ENCODE results near the gene PANK4.
"Not testable (repeated sequence)": the region's sequence is repeated elsewhere in the genome, so short reads cannot be mapped to it uniquely, and the experiment has no call there.

Gene PANK4

DNA sequence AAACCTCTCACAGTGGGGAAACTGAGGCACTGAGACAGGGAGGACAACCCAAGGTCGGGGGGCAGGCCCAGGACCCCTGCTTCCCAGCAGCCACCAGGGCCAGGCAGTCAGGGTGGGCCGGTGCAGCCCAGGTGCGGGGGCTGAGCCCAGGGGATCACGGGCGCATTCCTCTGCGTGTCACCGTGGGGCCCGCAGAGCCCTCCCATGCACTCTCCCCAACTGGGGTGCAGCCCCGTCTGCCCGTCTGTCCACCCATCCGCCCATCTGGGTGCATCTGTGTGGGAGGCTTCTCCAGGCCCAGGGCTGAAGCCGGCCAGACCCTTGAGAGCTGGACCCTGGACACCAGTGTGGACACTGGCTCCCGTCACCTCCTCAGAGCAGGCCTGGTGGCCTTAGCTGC, 53.2 kb downstream of the PANK4 start:
- DNase-seq, result no peak

DNA sequence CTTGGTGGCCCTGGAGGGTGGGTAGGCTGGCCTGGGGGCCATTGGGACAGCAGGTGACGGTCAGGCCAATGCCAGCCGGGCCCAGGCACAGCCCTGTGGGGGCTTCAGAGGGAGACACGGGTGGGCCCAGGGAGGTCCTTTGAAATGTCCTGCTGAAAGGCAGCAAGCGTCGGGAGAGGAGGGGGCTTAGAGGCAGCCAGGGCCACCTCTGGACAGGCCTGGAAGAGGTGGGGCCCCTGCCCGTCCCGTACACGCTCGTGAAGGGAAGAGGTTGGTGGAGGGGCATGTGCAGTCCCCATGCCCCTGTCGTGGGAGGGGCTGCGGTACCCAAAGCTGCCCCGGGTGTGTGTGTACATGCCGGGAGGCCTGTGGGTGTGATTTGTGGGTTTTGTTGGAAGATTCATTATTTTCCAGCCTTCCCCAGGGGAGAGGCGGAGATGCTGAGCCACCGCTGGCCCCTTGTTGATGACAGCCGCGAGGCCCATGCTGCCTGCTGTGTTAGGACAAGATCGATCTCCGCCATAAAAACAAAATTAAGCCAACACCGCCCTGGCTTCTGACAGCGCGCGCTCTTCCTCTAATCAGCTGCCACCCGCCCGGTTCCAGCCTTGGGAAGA, 53.7 kb downstream of the PANK4 start:
- DNase-seq, result no peak

DNA sequence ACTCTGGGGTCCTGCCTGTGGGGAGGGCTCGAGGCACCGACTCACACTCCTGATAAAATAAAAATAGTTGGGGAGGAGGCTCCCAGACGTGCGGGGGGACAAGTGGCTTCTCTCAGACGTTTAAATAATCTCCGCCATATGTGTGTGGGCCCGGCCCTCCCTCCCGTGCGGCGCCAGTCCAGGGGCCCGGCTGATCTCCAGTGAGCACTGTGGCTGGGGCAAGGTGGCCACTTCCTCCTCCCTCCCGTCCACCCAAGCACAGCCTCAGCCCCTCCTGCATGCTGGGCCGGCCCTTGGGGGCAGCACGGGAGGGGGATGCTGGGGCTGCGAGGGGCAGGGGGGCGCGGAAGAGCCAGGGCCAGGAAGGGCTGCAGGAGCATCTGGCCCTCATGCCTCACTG, 54.3 kb downstream of the PANK4 start:
- DNase-seq, result no peak

DNA sequence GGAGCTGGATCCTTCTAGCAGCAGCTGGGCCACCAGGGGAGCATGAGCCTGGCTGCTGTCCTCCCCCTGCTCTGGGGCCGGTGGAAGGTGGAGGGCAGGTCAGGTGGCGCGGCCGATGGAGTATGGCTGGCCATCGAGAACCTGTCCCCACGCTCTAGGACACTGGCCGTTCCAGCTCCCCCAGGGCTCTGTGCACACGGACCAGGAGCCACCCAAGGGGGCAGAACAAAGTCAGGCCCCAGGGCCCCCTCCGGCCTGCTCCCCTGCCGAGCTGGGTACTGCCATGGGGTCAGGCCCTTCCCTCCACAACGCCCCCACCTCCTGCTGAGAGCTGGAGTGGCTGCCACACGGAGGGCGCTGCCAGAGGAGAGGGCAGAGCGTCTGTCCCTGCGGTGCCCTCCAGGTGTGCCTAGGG, 54.8 kb downstream of the PANK4 start:
- no peak for DNase-seq

DNA sequence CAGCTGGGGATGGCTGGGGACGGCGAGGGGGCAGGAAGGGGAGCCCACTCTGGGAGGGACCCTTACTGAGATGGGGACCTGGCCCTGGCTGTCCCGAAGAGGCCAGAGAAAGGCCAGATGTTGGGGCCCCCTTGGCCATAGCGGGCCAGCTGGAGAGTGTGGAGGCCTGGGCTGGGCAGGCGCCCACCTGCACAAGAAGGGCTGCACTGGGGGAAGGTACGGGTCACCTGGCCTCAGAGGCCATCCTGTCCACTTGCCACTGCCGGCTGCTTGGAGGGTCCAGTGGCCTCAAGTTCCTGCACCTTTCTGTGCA, 55.3 kb downstream of the PANK4 start:
- DNase-seq, result no peak

DNA sequence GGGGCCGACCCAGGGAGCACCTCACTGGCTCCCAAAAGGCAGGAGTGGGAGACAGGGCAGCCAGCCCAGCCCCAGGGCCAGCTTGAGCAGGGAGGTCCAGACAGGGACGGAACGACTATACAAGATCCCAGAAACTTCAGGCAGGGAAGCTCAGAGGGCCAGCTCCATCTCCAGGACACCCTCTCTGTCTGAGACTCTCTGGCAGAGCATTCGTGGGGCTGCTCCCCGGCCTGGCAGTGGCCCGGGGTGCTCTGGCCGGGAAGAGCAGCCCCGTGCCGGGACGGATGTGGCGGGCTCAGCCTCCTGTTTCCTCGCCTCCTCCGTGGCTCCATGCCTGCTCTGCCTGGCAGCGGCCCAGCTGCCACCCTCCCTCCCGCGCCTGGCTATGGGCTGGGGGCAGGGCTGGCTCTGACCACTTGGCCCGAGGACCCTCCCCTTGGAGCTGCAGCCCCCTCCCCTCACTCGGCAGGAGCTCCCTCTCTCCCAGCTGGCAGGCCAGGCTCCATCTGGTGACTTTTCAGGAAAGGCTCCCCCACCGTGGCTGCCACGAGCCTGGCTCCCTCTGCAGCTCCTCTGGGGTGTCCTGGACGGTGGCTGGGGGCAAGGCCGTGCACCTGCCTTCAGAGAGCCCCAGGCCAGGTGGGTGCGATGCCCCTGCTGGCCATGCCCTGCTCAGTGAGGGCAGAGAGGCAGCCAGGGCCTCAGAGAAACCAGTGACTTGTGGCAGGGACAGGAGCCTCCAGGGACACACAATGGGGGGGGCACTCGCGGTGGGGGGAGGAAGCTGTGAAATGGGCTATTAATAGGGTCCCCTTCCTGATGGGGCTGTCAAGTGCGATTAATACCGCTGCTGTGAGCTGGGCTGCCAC, 55.9 kb downstream of the PANK4 start:
- no peak for DNase-seq

DNA sequence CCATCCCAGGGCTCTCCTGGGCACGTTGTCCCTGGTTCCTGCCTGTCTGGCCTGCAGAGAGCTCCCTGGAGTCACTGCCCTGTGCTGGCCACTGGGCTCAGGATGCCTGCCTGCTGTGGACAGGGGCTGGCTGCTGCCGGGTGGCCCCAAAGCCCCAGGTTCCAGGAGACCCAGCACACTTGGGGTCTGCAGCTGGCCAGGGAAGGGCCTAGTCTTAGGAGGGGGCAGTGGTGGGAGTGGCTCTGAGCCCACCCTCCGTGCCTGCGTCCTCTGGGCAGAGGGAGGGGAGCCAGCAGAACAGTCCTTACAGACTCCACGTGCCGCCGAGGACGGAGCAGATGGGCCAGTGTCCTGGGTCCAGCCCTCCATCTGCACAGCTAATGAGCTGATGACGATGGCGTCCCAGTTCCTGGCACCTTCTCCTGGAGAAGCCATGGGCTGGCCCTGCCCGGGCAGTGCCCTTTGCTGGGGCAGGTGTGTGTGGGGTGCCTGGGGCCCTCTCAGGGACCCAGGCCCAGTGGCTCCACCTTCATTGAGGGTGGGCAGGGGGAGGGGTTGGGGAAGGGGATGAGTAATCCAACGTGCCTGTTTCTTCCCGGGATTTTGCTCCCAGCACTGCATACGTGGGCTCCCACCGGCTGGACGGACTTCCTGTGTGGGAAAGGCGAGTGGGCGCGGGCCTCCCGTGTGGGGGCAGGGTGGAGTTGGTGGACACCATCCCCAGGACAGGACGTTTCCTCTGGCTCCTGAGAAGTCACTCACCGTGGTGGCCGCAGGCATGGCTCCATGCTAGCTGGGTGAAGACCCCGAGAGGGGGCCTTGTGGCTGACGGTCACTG, 57.1 kb downstream of the PANK4 start:
- no peak for DNase-seq

DNA sequence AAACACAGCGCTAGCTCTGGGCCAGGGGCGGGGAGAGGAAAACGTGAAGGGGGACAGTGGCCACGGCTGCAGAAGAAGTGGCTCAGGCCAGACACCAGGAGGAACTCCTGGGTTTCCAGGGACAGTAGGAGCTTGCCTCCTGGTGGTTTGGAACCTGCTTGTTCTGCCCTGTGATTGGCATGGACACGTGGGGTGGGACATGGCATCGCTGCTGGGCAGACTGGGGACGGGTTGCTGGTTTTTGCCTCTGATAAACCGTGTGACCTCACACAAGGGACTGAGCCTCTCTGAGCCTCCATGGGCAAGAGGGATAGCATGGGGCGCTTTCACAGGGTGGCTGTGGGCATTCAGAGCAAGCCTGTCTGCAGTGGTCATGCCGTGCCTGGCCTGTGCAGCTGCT, 57.9 kb downstream of the PANK4 start:
- DNase-seq, result no peak

DNA sequence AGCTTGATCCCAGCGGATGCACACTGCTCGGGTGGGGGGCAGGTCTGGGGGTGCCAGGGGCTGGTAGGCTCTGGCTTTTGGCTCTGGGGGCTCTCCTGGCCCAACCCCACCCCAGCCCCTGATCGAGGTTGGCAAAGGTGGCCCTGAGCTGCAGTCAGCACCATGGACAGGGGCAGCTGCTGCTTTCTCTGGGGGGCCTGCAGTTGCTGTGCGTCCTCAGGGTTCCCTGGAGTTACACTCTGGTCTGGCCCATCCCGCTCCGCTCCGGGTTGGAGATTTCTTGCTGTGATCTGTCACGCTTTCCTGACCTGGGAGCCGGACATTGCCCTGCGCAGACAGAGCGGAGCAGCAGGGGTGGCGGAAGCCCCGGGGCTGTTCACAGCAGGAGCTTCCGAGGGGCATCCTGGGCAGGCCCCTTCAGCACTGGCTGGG, 58.3 kb downstream of the PANK4 start:
- no peak for DNase-seq

DNA sequence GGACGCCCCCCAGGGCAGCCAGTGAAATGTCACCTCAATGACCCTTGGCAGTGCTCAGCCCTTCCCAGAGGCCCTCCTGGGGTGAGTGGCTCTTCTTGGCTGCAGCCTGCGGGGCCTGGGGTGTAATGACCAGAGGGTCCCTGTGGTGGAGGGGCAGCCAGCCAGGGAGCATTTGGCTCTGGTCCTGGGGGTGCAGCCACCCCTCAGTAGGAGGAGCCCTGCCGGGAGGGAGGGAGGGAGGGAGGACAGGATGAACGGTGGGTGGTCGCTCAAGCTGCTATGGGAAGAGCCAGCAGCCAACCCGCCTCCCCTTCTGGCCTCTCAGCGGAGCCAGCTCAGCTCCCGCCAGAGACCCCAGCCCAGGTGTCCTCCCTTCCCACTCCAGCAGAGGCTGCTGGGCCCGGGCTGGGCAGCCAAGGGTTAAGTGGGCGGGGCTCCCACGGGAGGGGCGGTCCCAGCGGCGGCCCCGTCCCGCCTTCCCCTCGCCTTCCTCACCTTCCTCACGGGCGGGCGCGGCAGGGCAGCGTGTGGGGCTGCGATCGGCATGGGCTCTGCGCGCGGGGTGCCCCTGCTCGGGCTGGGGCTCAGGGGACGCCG, 59.3 kb downstream of the PANK4 start:
- DNase-seq, result no peak

DNA sequence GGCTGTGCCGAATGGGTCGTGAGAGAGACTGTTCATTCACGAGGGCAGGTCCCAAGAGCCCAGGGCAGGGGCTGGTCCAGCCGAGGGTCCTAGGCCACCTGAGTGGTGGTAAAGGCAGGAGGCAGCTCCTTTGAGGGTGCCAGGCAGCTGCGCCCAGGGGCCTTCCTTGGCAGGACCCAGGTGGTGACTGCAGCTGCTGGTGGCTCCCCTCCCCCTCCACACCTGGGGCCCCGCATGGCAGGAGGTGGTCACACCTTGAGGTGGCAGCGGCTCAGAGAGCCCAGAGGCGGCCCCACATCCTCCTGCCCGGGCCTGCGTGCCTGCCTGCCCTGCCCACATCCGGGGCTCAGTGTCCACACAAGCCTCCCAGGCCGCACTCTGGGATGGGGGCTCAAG, 60.1 kb downstream of the PANK4 start:
- DNase-seq, result no peak

DNA sequence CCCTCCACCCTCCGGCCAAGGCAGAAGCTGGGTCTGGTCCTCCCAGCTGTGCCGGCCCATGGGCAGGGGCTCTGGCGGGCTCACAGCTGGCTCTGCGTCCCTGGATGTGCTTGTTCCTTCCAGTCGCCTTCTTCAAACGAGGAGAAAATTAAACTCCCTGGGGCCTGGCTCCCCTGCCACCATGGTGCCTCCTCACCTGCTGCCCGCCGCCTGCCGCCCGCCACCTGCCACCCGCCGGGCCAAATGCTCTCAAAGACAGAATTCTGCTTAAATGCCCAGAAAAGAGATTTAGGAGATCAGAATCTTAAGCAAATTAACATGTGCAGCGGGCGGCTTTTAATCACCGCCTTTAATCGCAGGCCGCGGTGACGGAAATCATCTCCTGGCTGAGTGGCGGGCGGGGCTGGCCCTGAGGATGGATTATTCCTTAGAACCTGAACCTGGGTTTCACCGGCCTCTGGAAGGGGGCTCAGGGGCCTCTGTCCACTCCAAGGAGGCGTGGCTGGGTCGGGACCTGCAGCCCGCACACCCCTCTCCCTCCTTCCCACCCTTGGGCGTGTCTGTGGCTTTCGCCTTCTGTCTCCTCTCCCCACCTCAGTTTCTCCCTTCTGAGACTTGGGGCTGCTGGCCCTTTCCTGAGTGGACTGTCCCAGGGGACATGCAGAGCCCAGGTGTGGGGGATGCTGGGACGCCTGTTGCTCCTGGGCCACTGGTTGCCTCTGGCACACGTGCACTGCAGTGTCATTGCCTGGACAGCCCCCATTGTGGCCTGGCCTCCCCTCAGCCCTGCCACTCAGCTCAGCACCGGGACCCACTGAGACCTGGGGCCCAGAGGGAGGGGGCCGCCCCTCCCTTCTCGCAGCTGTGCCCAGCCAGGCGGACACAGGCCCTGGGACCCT, 60.8 kb downstream of the PANK4 start:
- no peak for DNase-seq

DNA sequence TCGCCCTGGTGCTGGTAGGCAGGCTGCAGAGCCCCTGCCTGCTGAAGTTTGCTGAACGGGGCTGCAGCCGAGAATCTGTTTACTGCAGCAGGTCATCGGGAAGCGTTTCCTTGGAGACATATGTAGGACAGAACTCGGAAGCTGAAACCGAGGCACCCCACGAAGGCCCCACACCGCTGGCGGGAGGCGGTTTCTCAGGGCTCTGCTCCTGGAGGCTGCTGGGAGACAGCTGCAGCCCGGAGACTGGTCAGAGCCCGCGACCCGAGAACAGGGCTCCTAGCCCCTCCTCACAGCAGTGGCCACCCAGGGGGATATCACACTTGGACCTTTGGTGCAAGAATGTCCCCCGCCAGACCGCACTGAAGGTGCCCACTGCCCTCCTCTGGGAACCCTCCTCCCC, 63.0 kb downstream of the PANK4 start:
- DNase-seq, result no peak

DNA sequence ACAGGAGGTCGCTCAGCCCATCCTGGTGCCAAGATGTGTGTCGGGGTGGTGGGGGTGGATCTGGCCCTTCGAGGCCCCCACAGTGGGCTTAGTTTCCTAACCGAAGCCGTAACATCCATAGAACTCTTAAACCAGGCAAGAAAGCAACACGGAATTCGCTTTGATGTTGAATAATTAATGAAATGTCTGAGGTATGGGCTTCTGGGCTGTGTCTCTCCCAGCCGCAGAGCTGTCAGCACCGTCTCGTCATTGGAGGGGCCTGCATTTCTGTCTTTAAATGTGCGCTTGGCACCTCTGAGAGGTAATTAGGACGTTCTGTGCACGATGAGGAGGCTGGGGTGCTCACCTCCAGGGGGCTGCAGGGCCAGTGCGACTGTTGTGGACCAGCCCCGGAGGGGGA, 63.6 kb downstream of the PANK4 start:
- DNase-seq, result no peak

DNA sequence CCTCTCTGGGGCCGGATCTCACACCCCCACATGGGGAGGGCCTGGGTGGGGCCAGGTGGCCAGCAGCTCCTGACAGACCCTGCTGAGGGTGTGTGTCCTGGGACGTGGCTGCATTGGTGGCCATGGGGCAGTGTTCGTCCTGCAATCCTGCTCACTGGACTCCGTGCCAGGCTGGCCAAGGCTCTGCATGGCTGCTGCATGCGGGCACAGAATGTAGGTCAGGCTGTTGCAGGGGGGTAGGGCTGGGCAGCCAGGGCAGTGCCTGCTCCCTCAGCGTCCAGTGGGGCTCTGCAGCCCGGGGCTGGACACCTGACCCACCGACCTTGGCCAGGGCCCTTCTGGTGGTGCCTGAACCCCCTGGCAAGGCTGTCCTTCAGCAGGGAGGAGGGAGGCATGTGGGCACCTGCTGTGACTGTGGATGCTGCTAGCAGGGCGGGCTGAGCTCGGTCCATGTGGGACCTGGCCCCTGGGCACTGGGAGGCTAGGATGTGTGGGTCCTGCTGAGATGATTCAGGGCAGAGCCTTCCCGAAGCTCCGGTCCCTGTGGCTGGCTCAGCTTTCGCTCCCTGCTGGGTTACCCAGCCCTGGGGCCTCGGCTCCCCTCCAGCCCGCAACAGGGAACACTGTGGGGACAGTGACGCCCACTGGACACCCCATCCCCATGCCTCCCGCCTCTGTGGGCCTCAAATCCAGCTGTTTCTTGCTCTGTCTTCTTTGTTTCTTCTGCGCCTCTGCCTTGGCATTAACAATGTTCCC, 65.2 kb downstream of the PANK4 start:
- no peak for DNase-seq

DNA sequence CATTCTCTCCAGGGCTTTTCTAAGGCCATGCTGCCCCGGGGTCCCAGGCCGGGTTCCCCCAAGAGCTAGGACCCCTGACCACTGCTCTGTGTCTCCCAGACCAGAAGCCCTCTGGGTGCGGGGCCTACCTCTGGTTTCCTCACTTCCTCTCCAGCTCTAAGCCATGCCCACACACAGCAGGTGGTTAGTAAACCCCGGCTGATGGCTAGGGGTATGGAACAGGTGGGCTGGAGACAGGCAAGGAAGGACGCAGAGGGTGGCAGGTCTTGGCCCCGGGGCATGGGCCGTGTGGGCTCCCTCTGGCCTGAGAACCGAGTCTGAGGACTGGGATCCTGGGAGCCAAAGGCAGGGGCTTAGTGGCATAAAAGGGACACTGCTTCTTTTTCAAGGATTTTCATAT, 66.2 kb downstream of the PANK4 start:
- no peak for DNase-seq

DNA sequence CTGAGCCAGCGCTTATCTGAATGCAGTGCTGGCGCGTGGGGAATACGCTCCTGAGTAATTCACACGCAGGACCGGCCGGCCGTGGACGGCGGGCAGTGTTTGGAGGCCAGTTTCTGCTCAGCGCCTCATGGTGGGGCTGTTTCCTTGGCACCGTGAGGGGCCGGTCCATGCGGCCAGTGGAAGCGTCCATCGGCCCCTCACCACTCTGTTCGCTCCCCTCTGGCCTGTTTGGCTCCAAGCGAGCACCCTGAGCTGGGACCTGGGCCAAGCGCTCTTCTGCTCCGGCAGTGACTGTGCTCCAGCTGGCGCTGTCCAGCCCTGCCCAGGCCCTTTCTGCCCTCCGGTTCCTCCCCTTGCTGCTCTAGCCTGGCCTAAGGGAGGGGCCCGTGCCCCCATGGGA, 66.6 kb downstream of the PANK4 start:
- peak; percentile 91 for DNase-seq

DNA sequence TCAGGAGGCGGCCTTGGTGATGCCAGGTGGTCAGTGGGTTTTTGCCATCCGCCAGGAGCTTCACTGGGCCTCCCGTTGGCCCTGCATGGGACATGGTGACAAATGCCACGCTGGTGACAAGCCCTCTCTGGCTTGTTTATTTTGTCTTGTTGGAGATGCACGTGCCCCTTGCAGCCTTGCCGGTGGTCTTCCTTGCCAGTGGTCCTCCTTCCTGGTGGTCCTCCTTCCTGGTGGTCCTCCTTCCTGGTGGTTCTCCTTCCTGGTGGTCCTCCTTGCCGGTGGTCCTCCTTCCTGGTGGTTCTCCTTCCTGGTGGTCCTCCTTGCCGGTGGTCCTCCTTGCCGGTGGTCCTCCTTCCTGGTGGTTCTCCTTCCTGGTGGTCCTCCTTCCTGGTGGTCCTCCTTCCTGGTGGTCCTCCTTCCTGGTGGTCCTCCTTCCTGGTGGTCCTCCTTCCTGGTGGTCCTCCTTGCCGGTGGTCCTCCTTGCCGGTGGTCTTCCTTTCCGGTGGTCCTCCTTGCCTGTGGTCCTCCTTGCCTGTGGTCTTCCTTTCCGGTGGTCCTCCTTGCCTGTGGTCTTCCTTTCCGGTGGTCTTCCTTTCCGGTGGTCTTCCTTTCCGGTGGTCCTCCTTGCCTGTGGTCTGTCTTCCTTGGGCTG, 67.2 kb downstream of the PANK4 start:
- not testable (repeated sequence) for DNase-seq

DNA sequence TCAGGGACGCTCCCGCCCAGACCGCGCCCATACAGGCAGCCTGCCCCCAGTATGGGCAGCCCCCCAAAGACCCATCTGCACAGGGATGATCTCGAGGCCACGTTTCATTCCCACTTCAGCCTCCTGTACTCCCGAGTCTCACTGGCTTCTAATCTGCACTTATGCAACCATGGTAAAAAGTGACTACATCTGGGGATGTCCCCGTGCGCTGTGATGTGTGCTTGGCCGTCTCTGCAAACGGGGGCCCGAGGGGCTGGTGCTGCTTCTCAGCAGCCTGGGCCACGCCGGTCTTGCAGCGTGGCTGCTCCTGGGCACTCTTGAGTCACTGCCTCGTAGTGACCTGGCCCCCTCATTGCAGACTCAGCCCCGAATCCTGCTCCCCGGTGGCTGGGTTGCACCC, 67.7 kb downstream of the PANK4 start:
- no peak for DNase-seq
